Measurements from ENCODE around the gene ZNF316.
"Not testable (repeated sequence)": the region's sequence is repeated elsewhere in the genome, so short reads cannot be mapped to it uniquely, and the experiment has no call there.

ZNF316 gene

DNA sequence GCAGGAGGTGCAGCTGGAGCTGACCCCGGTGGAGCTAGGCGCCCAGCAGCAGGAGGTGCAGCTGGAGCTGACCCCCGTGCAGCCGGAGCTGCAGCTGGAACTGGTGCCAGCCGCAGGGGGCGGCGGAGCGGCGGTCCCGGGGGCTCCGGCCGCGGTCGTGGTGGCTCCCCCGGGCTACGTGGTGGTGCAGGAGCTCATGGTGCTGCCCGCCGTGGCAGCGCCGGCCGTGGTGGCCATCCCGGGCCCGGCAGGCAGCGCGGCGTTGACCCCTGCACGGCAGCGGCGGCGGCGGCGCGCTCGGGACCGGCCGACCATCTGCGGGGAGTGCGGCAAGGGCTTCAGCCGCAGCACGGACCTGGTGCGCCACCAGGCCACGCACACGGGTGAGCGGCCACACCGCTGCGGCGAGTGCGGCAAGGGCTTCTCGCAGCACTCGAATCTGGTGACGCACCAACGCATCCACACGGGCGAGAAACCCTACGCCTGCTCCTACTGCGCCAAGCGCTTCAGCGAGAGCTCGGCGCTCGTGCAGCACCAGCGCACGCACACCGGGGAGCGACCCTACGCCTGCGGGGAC lies 14.9 kb upstream of the ZNF316 start:
- DNase-seq = no peak

DNA sequence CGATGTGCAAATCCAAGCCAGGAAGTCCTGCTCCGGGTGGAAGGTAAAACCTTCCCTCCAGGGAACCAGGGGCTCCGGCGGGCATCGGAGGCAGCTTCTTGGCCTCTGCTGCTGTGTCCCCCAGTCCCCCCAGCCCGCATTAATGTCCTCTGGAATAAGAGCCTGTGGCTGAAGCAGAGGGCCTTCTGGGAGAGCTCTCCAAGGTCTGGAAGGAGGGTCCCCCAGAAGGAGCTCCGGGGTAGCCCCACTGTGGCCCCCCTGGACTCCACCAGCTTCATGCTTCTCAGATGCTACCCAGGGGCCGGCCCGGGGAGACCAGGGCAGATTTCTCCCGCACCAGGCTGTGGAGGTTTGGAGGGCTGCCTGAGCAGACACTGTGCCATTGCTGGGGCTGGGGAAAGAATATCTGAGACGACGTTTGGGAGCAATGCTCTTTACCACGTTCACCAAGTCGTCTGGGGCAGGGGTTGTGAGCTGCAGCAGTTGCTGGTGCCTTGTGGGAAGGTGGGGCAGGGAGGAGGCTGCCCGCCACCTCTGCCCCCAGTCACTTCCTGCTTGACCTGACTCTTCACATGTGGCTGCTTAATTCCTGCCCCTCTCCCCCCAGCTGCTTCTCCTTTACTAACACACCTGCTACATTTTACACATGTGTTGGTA lies 13.4 kb upstream of the ZNF316 start:
- DNase-seq = no peak

DNA sequence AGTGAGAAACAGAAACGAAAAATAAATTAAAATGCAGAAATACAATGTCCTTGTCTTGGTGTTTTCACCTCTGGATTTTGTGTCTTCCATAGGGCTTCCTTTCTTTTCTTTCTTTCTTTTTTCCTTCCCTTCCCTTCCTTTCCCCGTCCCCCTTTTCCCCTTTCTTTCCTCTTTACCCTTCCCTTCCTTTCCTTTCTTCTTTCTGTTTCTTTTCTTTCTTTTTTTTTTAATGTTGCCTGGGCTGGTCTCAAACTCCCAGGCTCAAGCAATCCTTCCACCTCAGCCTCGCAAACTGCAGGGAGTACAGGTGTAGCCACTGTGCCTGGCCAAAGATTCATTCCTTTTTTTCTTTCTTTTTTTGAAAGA lies 12.9 kb upstream of the ZNF316 start:
- DNase-seq = no peak

DNA sequence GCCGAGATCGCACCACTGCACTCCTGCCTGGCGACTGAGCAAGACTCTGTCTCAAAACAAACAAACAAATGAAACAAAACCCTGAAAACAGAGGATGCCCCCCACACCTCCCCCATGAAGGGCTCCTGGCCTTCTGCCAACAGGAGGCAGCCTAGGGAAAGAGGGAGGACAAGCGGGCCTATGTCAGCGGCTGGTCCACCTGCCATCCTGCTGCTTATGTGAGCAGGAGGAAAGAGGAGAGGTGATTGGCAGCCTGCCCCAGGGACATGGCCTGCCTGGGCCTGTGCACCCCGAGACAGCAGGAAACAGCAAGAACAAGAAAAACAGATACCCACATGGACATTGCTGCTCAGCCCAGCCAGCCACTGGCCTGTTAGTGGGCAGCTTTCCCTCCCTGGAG lies 9.1 kb upstream of the ZNF316 start:
- no peak for DNase-seq

DNA sequence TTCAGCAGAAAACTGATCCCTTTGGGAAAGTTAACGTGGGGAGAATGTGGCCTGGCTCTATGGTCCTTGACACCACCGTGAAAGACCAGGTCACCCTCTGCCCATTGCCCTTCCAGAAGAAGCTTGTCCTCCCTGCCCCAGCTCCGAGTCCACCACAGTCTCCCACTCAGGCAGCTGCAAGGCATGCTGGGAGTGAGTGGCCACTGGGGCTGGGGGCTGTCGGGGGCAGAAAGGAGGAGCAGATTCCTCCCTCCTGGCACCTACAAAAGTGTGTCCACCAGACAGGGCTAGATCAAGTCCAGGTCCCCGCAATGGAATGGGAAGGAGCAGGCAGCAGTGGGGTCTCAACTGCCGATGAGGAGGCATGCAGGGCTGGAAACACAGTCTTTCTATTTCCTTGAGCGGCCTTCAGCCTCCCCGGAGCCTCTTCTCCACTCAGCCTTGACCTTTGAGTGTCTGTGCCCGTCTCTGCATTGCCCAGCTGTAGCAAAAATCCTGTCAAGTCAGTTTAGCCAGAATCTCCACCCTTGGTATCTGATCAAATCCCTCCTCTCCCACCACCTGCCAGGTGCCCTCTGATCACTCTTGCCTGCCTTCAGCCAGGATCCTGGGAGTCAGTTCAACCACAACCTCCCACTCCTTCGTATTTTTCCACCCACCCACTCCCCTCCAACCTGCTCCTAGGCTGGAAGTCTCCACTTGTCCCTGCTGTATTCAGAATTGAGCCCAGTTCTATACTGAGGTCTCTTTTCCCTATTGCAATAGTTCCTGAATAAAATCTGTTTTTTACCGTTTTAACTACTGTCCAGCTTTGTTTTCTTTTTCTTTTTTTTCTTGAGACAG lies 6.9 kb upstream of the ZNF316 start:
- no peak for DNase-seq

DNA sequence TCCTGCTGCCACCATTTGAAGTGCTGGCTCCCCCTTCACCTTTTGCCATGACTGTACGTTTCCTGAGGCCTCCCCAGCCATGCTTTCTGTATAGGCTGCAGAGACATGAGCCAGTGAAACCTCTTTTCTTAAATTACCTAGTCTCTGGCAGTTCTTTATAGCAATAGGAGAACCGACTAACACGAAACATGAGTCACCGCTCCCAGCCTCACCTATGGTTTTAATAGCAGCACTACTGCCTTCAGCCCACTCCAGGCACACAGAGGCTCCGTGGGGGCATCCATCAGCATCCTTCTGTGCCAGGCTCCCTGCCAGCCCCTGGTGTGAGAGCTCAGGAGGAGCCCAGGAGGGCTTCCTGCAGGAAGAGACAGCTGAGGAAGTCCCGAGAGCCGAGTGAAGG lies 5.5 kb upstream of the ZNF316 start:
- no peak for DNase-seq

DNA sequence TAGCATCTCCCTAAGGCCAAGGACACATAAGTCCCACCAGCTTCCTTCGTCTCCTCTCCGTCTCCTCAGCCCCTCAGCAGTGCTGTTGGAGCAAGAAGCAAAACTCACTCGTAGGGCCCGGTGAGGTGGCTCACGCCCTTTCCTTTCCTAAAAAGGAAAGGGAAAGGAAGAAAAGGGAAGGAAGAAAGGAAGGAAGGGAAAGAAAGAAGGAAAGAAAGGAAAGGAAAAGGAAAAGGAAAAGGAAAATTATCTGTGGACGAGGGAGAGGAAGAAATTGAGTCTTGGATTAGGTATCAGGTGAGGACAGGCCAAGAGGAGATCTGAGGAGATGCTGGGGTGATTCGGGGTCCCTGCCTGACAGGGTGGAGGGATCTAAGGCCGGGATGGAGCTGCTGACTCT lies 3.1 kb upstream of the ZNF316 start:
- DNase-seq = no peak

DNA sequence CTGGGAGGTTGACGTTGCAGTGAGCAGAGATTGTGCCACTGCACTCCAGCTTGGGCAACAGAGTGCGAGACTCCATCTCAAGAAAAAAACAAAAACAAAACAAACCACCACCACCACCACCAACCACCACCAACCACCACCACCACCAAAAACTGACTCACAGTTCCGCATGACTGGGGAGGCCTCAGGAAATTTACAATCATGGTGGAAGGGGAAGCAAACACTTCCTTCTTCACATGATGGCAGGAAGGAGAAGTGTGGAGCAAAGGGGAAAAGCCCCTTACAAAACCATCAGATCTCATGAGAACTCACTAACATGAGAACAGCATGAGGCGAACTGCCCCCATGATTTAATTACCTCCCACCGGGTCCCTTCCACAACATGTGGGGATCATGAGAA lies 2.1 kb upstream of the ZNF316 start:
- not testable (repeated sequence) for DNase-seq

DNA sequence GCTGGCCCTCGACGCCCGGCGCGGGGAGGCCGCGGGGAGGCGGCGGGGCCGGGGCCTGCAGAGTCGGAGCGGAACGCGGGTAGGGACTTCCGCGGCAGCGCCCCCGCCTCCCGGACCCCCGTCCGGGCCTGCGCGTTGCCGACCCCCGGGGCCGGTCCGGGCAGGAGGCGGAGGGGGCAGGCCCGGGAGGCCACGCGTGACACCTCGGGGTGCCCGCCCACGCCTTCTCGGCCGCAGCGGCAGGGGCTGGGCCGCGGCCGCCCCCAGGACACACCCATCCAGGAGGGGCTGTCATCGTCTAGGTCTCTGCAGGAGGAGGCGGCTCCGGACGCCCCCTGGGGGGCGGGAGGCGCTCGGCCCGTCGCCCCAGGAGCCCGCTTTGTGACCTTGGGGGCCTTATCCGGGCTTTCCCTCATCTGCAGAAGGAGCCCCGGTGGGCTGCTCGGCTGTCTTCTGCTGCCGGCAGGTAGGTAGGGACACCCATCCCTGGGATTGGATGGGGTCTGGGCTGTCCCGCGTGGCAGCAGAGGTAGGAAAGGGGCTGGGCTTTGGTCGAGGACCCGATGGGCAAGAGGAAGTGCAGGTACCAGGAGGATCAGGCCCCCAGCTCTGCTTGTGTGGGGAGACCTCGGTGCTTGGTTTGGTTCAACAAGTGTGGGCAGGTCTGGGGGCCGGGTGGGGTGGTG lies 569 bp downstream of the ZNF316 start:
- DNase-seq = peak; percentile 32

DNA sequence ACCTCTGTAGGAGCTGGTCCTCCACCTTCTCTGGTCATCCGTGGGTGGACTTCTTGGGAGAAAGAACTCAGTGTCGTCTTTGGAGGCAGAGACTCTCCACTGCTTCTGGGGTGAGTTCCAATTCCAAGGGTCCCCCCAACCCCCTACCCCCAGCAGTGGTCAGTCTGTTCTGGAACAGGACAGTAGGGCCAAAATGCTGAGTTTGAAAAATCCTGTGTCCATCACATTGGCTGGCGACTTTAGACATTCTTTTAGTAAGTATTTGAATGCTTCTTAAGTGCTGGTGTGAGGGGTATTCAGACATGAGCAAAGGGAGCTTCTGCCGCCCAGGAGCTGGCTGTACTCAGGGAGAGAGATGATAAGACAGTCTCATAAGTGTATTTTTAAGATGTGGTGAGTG lies 1.9 kb downstream of the ZNF316 start:
- DNase-seq = no peak

DNA sequence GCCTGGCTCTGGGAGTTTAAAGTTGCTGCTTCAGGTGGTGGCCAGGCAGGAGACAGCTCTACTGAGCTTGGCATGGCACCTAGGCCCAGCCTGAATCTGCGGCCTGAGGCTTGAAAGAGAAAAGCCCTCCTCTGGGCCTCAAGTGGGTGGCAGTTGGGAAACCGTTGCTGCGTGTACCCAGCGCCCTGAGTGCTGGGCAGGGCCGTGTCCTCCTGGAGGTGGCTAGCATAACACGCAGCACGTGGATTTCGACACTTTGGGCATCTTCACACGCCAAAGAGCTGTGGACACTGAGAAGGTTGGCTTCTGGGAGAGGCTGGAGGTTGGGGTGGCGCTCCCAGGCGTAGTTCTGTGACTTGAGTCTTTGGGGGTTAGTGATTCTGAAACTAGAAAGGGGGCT lies 2.5 kb downstream of the ZNF316 start:
- no peak for DNase-seq

DNA sequence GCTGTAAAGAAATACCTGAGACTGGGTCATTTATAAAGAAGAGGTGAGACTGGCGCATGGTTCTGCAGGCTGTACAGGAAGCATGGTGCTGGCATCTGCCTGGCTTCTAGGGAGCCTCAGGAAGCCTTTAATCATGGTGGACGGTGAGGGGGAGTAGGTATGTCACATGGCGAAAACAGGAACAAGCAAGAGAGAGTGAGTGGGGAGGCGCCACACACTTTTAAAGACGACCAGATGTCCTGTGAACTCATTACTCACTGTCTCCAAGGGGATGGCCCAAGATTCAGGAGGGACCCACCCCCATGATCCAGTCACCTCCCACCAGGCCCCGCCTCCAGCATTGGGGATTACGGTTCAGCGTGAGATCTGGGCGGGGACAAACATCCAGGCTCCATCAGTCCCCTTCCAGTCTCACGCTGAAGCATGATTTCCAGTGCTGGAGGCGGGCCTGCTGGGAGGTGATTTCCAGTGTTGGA lies 3.2 kb downstream of the ZNF316 start:
- DNase-seq = no peak

DNA sequence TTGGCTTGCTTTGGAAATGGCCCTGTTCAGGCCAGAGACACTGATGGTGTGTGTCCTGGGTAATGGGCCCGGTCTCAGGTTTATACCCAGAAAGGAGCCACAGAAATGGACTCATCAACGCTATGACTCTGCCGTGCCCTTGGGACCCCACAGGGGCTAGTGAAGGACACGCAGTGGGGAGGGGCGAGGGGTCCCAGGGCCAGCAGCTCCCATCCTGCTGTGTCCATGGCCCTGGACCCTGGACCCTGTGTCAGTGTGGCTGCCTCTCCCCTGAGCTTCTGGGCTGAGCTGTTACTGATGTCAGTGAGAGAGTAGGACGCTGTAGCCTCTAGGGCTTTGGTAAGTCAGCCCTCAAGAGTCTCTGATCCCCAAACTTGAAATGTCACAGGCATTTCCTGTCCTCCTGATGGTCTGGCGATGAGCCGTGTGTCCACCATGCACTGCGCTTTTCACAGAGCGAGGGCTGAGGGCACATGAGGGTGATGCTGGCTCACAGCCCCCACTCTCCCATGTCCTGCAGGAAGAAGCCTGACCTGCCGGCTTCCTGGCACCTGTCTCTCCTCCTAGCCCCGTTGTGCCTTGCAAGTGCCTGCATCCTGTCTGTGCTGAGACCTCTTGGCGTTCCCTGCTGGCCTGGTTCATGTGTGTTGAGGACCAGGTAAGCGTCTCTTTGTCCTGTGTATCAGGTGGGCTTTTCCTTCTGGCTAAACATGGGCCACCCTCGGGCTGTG lies 4.4 kb downstream of the ZNF316 start:
- DNase-seq = no peak

DNA sequence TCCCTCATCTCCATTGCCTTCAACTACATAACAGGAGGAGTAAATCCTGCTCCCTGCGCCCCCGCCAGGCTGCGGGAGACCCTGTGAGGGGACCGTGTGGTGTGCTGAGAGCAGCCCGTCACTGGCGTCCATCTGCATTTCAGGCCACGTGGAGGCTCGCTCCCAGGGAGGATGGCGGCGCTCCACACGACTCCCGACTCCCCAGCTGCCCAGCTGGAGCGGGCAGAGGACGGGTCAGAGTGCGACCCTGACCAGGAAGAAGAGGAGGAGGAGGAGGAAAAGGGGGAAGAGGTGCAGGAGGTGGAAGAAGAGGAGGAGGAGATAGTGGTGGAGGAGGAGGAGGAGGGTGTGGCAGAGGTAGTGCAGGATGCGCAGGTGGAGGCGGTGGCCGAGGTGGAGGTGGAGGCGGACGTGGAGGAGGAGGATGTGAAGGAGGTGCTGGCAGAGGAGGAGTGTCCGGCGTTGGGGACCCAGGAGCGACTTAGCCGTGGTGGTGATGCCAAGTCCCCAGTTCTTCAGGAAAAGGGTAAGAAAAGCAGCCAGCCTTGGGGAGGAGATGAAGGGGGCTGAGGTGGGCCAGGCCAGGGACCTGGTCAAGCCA lies 5.2 kb downstream of the ZNF316 start:
- DNase-seq = no peak

DNA sequence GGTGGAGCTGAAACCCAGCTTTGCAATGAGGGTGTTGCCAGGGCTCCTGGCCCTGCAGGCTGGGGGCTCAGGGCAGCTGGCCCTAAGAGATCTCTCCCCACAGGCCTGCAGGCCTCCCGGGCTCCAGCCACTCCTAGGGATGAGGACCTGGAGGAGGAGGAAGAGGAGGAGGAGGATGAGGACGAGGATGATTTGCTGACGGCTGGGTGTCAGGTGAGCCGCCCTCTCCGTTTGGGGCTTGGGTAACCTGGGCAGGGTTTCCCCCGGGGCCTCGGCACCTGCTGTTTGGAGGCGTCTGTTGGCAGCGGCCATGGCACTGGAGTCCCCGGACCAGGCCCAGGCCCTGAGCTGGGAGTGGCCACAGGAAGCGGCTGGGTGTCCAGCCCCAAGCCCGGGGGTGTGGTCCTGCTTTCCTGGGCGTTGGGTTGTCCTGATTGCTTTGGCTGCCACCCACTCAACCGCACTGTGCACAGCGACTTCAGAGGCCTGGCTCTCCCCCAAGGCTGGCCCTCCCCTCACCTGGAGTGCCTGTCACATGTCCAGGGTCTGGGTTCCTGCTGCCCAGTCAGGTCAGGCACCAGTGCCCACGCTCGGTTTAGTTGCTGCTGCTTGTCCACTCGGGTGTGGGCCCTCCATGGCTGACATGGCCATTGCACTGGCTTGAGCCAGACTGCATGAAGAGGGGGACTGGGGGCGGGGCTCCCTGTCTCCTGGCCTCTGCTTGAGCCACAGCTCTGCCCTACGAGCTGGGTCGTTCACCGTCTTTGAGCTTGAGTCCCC lies 5.9 kb downstream of the ZNF316 start:
- no peak for DNase-seq

DNA sequence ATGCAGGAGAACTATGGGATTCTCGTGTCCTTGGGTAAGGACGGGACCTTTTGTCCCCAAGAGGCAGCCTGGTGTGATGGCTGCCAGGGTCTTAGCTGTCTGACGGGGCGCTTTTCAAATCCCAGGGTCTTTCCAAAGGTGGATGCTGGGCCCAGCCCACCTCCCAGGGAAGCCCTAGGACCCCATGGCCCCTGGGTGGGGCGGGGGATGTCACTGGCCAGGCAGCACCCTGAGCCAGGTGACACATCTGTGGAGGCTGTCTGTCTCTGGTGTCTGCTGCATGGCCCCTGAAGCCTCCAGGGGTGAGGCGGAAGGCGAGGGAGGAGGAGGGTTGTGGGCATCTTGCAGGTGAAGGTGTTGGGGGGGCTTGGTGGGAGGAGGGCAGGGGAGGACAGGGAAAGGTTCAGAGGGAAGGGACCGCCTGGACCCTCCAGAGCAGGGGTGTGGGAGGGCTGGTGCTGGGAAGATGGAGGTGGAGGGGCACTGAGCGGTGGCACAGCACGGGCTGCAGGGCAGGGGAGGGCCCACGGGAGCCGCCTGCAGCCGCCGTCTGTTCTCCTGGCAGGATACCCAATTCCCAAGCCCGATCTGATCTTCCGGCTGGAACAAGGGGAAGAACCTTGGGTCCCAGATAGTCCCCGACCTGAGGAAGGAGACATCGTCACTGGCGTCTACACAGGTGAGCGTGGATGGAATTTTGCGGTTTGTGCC lies 7.0 kb downstream of the ZNF316 start:
- no peak for DNase-seq

DNA sequence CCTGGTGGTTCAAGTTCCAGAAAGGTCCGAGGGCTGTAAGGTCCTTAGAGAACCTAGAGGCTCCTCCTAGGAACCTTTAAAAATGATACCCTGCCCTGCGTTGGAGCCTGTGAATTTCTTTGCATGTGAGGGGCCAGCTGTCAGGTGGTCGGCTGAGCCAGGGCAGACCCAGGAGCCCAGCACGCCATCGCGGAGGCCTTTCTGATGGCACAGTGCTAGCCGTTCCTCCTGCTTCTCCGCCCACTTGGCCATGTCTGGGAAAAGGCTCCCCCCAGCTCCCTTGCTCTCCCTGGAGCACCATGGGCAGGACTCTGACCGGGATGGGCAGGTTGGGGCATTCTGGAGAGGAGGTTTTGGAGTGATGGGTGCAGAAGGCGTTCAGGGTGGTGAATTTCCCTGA lies 7.6 kb downstream of the ZNF316 start:
- no peak for DNase-seq

DNA sequence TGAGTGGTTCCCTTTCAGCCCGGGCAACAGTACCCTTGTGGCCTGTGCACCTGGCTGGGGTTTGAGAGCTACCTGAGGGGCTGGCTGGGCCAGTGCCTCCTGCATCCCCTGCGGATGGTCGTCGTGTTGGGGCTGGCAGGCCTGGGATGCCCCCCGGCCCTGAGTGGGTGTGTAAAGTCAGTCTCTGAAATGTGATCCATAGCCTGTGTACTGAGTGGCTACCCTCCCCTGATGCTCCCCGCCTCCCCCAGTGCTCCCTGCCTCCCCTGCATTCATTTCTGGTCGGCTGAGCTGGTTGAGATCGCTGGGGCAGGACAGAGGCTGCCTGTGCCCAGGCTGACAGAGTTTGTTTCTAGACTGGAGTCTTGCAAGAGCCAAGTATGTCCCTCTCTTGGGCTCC lies 9.3 kb downstream of the ZNF316 start:
- DNase-seq = no peak

DNA sequence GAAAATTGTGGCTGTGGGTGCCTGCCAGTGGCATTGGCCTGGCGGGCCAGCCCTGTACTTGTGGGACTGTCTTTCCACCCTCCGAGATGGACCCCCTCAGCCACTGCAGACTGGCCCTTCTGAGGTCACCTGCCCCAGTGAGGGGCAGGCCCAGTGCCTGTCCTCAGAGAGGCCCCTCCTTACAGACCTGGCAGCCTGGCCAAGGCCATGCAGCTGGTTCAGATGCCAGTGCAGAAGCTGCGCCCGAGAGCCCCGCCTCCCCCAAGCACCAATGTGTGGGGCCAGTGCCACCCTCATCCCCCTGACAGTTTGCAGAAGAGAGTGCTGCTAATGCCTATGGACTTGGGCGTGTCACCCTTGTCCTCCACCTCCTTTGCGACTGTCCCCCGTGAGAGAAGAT lies 10.0 kb downstream of the ZNF316 start:
- DNase-seq = no peak

DNA sequence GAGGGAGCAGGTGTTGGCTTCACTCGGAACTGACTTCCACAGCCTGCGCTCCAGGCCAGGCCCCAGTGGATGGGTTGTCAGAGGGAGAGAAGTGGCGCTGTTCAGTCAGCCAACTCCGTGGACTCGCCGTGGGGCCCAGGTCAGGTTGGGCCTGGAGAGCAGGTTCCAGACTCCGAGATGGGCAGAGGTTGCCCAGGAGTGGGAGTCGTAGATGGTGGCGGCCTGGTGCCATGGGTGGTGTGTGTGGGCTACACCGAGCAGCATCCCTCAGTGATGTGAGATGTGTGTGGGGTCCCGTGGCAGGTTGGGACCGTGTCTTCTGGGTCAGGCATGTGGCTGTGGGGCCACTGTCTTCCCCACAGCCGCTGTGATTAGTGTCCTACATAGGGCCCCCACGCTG lies 10.4 kb downstream of the ZNF316 start:
- DNase-seq = no peak
